Measurements from ENCODE around the gene INHBE.

DNA sequence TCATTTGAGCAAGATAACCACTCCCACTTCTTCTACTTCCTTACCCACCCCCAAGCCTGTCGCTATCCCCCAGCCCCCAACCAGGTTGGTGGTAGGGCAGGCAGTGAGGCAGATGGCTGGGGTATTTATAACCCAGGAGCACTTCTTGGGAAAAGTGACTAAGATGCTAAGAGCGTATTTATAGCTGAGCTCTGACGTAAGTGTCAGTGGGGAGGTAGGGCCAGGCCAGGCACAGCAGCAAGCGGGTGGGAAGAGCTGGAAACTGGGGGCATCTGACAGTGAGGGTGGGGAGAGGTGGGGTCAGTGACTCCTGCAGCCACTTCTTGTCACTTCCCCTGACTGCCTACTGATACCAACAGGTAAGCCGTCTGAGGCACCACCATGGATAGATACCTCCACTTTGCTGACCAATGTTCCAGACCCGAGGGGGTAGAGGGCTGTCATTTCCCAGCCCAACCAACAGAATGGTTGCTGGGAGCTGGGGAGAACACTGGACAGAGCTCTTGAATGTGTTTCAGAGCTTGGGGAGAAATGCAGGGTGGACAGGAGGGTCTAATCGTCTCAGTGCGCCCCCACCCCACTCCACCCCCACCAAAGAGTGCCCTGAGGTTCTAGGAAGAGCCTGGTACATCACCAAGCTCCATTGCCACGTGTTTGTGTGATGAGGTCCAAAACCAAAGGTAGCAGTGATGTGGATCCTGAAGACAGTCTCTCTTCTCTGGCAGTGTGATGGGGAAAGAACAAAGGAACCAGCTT, 2.7 kb upstream of the INHBE start:
- TF ChIP-seq, protein P1, sequence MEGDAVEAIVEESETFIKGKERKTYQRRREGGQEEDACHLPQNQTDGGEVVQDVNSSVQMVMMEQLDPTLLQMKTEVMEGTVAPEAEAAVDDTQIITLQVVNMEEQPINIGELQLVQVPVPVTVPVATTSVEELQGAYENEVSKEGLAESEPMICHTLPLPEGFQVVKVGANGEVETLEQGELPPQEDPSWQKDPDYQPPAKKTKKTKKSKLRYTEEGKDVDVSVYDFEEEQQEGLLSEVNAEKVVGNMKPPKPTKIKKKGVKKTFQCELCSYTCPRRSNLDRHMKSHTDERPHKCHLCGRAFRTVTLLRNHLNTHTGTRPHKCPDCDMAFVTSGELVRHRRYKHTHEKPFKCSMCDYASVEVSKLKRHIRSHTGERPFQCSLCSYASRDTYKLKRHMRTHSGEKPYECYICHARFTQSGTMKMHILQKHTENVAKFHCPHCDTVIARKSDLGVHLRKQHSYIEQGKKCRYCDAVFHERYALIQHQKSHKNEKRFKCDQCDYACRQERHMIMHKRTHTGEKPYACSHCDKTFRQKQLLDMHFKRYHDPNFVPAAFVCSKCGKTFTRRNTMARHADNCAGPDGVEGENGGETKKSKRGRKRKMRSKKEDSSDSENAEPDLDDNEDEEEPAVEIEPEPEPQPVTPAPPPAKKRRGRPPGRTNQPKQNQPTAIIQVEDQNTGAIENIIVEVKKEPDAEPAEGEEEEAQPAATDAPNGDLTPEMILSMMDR (IDR thresholded peaks at IDR 0.05; ENCODE audit: low read length) = no peak
- TF ChIP-seq EZH2 (IDR thresholded peaks at IDR 0.05; ENCODE audit: borderline replicate concordance, low read length) = no peak
